Measurements from ENCODE around the gene HYAL3. TPM values are rescaled to one million over a fixed set of nuclear protein-coding genes. Genes with fewer than 3 reads are reported as not detected.

HYAL3 gene
- total and polyA plus RNA-seq, 10 of the 15 experiments (the other 5 are each of a cell fraction or from before 2014, with no cell fraction given): 0.37 to 4.2 (median 2.8) TPM

- Histone ChIP-seq H3K27me3 (replicated peaks in 1 of 2; ENCODE audit: control insufficient read depth in 2 of 2, insufficient read depth in 2 of 2, low read length in 1 of 2) (no peaks in the 10 kb centered on the region), H3K4me1 (ENCODE audit: control insufficient read depth, insufficient read depth, low read length) (peaks cover 3% of the 10 kb centered on the region; the same call in 1 of the 2 replicates), H3K9ac (ENCODE audit: control insufficient read depth, insufficient read depth, low read length) (no peak overlapping the region), H3K9me3 (replicated peaks; ENCODE audit: control insufficient read depth, insufficient read depth, low read length) (no peaks in the 10 kb centered on the region), H4K20me1 (ENCODE audit: control insufficient read depth, insufficient read depth) (no peaks in the 10 kb centered on the region), H3K27ac (ENCODE audit: control insufficient read depth, insufficient read depth) (no peak overlapping the region), H3K36me3 (ENCODE audit: control insufficient read depth in 2 of 2, insufficient read depth in 2 of 2, low read length in 1 of 2) (peaks cover 0 to 28% of the 10 kb centered on the region in 2 experiments; a peak in 3 of 4 replicates), H3K4me3 (no peak overlapping the region), H2AFZ (ENCODE audit: control insufficient read depth, low read depth, low read length) (no peak overlapping the region), H3K79me2 (ENCODE audit: control insufficient read depth, insufficient read depth, low read length) (peaks cover 21% of the 10 kb centered on the region), H3K4me2 (ENCODE audit: control insufficient read depth, insufficient read depth) (no peak overlapping the region)
- WGBS (ENCODE audit: insufficient coverage, insufficient replicate concordance, low lambda C conversion rate, missing lambda C conversion rate): 95% methylated on average over 23 of the region's 23 CpGs
- intact Hi-C loops (cut with micrococcal nuclease; ENCODE audit: unreplicated experiment): no loop called here
- in situ Hi-C loops (cut with MboI): no loop called here
- ChIA-PET RAD21 (ENCODE audit: unreplicated experiment) (no interaction called here), SMC1A (ENCODE audit: uncharacterized antibody, unreplicated experiment) (no interaction called here), CTCF (interaction anchor here (1.1 kb wide), 1 partner anchor 14 kb away, joined by 4 read pairs; no protein-coding TSS in a partner anchor), POLR2A (no interaction called here)
- FAIRE-seq (no peak), ATAC-seq (no peak), DNase-seq (ENCODE audit: low read depth, low spot score) (no peak)
- TF ChIP-seq MTA3 (IDR thresholded peaks at IDR 0.05; ENCODE audit: borderline replicate concordance, low read length) (no peak), NR2C2 (IDR thresholded peaks at IDR 0.05; ENCODE audit: borderline replicate concordance, control insufficient read depth, insufficient read length, low read depth) (no peak), HDGF (IDR thresholded peaks at IDR 0.05) (no peak), NR2F1 (conservative IDR thresholded peaks at IDR 0.05) (no peak), GATAD2B (conservative IDR thresholded peaks at IDR 0.05; ENCODE audit: low read depth) (no peak), WRNIP1 (IDR thresholded peaks at IDR 0.05; ENCODE audit: borderline replicate concordance, low read depth, low read length) (no peak), ZNF384 (IDR thresholded peaks at IDR 0.05; ENCODE audit: borderline replicate concordance, low read depth, low read length) (no peak), GABPA (IDR thresholded peaks at IDR 0.05; ENCODE audit: low read depth) (no peak), PAX8 (IDR thresholded peaks at IDR 0.05) (no peak), CBX5 (IDR thresholded peaks at IDR 0.05; ENCODE audit: low read depth) (no peak), TCF3 (IDR thresholded peaks at IDR 0.05; ENCODE audit: borderline replicate concordance, insufficient read depth, low read depth, low read length) (no peak), ELK1 (IDR thresholded peaks at IDR 0.05; ENCODE audit: low read depth, low read length) (no peak), ZSCAN29 (IDR thresholded peaks at IDR 0.05) (no peak), RELB (IDR thresholded peaks at IDR 0.05; ENCODE audit: low read depth) (no peak), SMC3 (IDR thresholded peaks at IDR 0.05; ENCODE audit: borderline replicate concordance, low read length) (no peak), BRCA1 (IDR thresholded peaks at IDR 0.05; ENCODE audit: low read depth, low read length) (no peak), ATF2 (IDR thresholded peaks at IDR 0.05; ENCODE audit: low read length) (no peak)
- no TSS peak for BruUV-seq (replicated peaks)
These were observed 10.7 kb downstream of the HYAL3 start for GRCh38 chr3:50288387-50289007.

All from GM12878 (cell line).